Neuronal stem cell (in vitro differentiated cells): ENCODE data around the gene PTOV1.

ENCODE experiments used
- DNase-seq: peaks from one replicate; pipeline ENCODE4 v3.0.0-alpha.2; 2013; ENCODE audit warnings: low spot score
- H2AFZ ChIP-seq: one replicate; pipeline ENCODE4 v1.6.1; 2013; ENCODE audit warnings: mild to moderate bottlenecking, low read length, inconsistent platforms
- H2AK5ac ChIP-seq: 2 replicates; pipeline ENCODE4 v1.6.1; 2013; ENCODE audit warnings: low read depth, mild to moderate bottlenecking, inconsistent platforms, low read length, moderate library complexity, mixed read lengths
- H2BK120ac ChIP-seq: 2 replicates; pipeline ENCODE4 v1.6.1; 2013; ENCODE audit warnings: low read depth, mild to moderate bottlenecking, inconsistent platforms, low read length, moderate library complexity, mixed read lengths
- H2BK12ac ChIP-seq: one replicate; pipeline ENCODE4 v1.6.1; 2013; ENCODE audit warnings: low read length, inconsistent platforms
- H2BK15ac ChIP-seq: 2 replicates; pipeline ENCODE4 v1.6.1; 2013; ENCODE audit warnings: mild to moderate bottlenecking, low read length, inconsistent platforms, mixed read lengths
- H2BK5ac ChIP-seq: one replicate; pipeline ENCODE4 v1.6.1; 2013; ENCODE audit warnings: inconsistent platforms, mild to moderate bottlenecking, low read length, moderate library complexity
- H3K14ac ChIP-seq: one replicate; pipeline ENCODE4 v1.6.1; 2013; ENCODE audit warnings: low read length, inconsistent platforms
- H3K18ac ChIP-seq: 2 replicates; pipeline ENCODE4 v1.6.1; 2013; ENCODE audit warnings: low read length, inconsistent platforms
- H3K23ac ChIP-seq: 2 replicates; pipeline ENCODE4 v1.6.1; 2013; ENCODE audit warnings: low read depth, mild to moderate bottlenecking, mixed read lengths, low read length, inconsistent platforms; ENCODE audit not compliant: poor library complexity
- H3K27ac ChIP-seq: replicated peaks from 3 replicates; pipeline ENCODE4 v1.5.1; 2013; ENCODE audit warnings: low read length, inconsistent platforms
- H3K27me3 ChIP-seq, 3 experiments: 2 replicates each; pipeline ENCODE4 v1.6.1; 2013; ENCODE audit warnings: low read length in 3 of 3, mild to moderate bottlenecking in 2 of 3, inconsistent platforms in 1 of 3, low read depth in 1 of 3, mixed read lengths in 1 of 3, moderate library complexity in 1 of 3; ENCODE audit not compliant: control insufficient read depth in 3 of 3, insufficient read depth in 3 of 3
- H3K36me3 ChIP-seq, 2 donors: replicated peaks in 1 of 2; 2 replicates each; pipeline ENCODE4 v1.6.1; 2013; ENCODE audit warnings: low read length in 2 of 2; ENCODE audit not compliant: control insufficient read depth in 2 of 2, insufficient read depth in 2 of 2
- H3K4ac ChIP-seq: 2 replicates; pipeline ENCODE4 v1.6.1; 2013; ENCODE audit warnings: inconsistent platforms, mild to moderate bottlenecking, low read length, moderate library complexity
- H3K4me1 ChIP-seq, 2 donors: 1 replicate in 1 of 2; 2 replicates in 1 of 2; pipeline ENCODE4 v1.6.1; 2013; ENCODE audit warnings: low read length in 2 of 2, low read depth in 1 of 2; ENCODE audit not compliant: control insufficient read depth in 2 of 2, insufficient read depth in 1 of 2
- H3K4me2 ChIP-seq: one replicate; pipeline ENCODE4 v1.6.1; 2013; ENCODE audit warnings: mild to moderate bottlenecking, low read length, inconsistent platforms; ENCODE audit not compliant: insufficient read depth, poor library complexity, severe bottlenecking
- H3K4me3 ChIP-seq, 2 donors: 2 replicates each; pipeline ENCODE4 v1.5.1; 2013; ENCODE audit warnings: low read length in 2 of 2, mild to moderate bottlenecking in 2 of 2, inconsistent platforms in 1 of 2, moderate library complexity in 1 of 2
- H3K79me1 ChIP-seq: one replicate; pipeline ENCODE4 v1.6.1; 2013; ENCODE audit warnings: low read depth, mild to moderate bottlenecking, inconsistent platforms, low read length, moderate library complexity
- H3K9ac ChIP-seq: one replicate; pipeline ENCODE4 v1.6.1; 2013; ENCODE audit warnings: mild to moderate bottlenecking, low read depth, low read length, inconsistent platforms; ENCODE audit not compliant: poor library complexity
- H3K9me3 ChIP-seq, 2 donors: replicated peaks in 1 of 2; 2 replicates each; pipeline versions ENCODE3 to v1.6.1; 2013; ENCODE audit warnings: low read length in 2 of 2, mild to moderate bottlenecking in 2 of 2, inconsistent platforms in 1 of 2, low read depth in 1 of 2, mixed read lengths in 1 of 2, moderate library complexity in 1 of 2; ENCODE audit not compliant: control insufficient read depth in 2 of 2, insufficient read depth in 1 of 2
- H4K8ac ChIP-seq: one replicate; pipeline ENCODE4 v1.6.1; 2013; ENCODE audit warnings: low read depth, mild to moderate bottlenecking, inconsistent platforms, low read length, moderate library complexity
- H4K91ac ChIP-seq: one replicate; pipeline ENCODE4 v1.6.1; 2013; ENCODE audit warnings: low read length, low read depth, mild to moderate bottlenecking, inconsistent platforms; ENCODE audit not compliant: poor library complexity
- WGBS, 2 donors: extraction: QIAGEN DNeasy Blood & Tissue Kit; methylation state at CpG; one replicate each; pipeline ENCODE4 v1.1.7; 2013; ENCODE audit warnings: missing lambda C conversion rate in 2 of 2, mixed read lengths in 1 of 2; ENCODE audit not compliant: insufficient read length in 2 of 2, insufficient replicate concordance in 1 of 2; ENCODE audit errors: extremely low coverage in 2 of 2; 5-methylcytosine and 5-hydroxymethylcytosine counted together

PTOV1 gene

GRCh38 chr19:49877020-49877878 lies 26.3 kb downstream of the PTOV1 start, which contains the start of the genes AKT1S1 and TBC1D17:
Gene AKT1S1, minus strand, starts transcription at chr19:49877355. Its CDS starts 4,060 bp downstream, at chr19:49873295.
Gene TBC1D17, plus strand, starts transcription at chr19:49877702. Its CDS starts 22 bp downstream, at chr19:49877724.
- H3K23ac ChIP-seq, result peak within 1 kb of the TSS; percentile 98
- peak; percentile 100 for DNase-seq
- H3K9me3 ChIP-seq, result peaks cover 0 to 2% of the 10 kb centered on the region in 2 donors
- H3K14ac ChIP-seq, result peak within 1 kb of the TSS; percentile 92
- H2BK12ac ChIP-seq, result no peak within 1 kb of the TSS
- peak within 1 kb of the TSS; percentile 99 for H3K18ac ChIP-seq
- peak within 1 kb of the TSS; percentile 38 for H4K91ac ChIP-seq
- no CpG with 5 or more reads among the region's 61 CpGs for WGBS, 2 donors
- H2BK5ac ChIP-seq, result peak within 1 kb of the TSS; percentile 96
- H3K27me3 ChIP-seq, result no peaks in the 10 kb centered on the region
- H3K4ac ChIP-seq, result peak within 1 kb of the TSS; percentile 27
- H4K8ac ChIP-seq, result no peak within 1 kb of the TSS
- H2BK15ac ChIP-seq, result peak within 1 kb of the TSS; percentile 81
- H3K79me1 ChIP-seq, result peaks cover 17% of the 10 kb centered on the region
- peak within 1 kb of the TSS; percentile 95 for H3K27ac ChIP-seq
- H2BK120ac ChIP-seq, result peak within 1 kb of the TSS; percentile 52
- H3K36me3 ChIP-seq, result peaks cover 32 to 33% of the 10 kb centered on the region in 2 donors
- H2AFZ ChIP-seq, result peak within 1 kb of the TSS; percentile 93
- H3K9ac ChIP-seq, result peak within 1 kb of the TSS; percentile 100
- peak within 1 kb of the TSS; percentile 47 for H2AK5ac ChIP-seq
- H3K4me1 ChIP-seq, result peaks cover 10 to 12% of the 10 kb centered on the region in 2 donors
- peak within 1 kb of the TSS; percentile 86 to 93 for H3K4me3 ChIP-seq
- H3K4me2 ChIP-seq, result peak within 1 kb of the TSS; percentile 97

- Histone ChIP-seq H3K27me3 (no peaks in the 10 kb centered on the region), H2BK15ac (peak overlapping the region; percentile 81), H4K8ac (no peak overlapping the region), H3K9me3 (peaks cover 6 to 10% of the 10 kb centered on the region in 2 donors), H3K27ac (peak overlapping the region; percentile 95), H3K79me1 (peaks cover 20% of the 10 kb centered on the region), H3K23ac (peak overlapping the region; percentile 82), H3K14ac (peak overlapping the region; percentile 66), H2AK5ac (peak overlapping the region; percentile 47), H3K4me2 (peak overlapping the region; percentile 97), H3K4ac (no peak overlapping the region), H2AFZ (peak overlapping the region; percentile 93), H3K4me1 (peaks cover 10 to 12% of the 10 kb centered on the region in 2 donors), H3K4me3 (peak overlapping the region; percentile 86 to 93), H3K9ac (peak overlapping the region; percentile 97), H2BK120ac (peak overlapping the region; percentile 12), H4K91ac (no peak overlapping the region), H3K18ac (peak overlapping the region; percentile 99), H2BK5ac (peak overlapping the region; percentile 42), H3K36me3 (peaks cover 41 to 42% of the 10 kb centered on the region in 2 donors), H2BK12ac (no peak overlapping the region)
- no CpG with 5 or more reads among the region's 41 CpGs for WGBS, 2 donors
- peak; percentile 95 for DNase-seq
Measured at GRCh38 chr19:49877879-49878743, 27.2 kb downstream of the PTOV1 start.

GRCh38 chr19:49878744-49879070 lies 27.7 kb downstream of the PTOV1 start:
- peak overlapping the region; percentile 70 for H3K9ac ChIP-seq
- H3K4me2 ChIP-seq, result peak overlapping the region; percentile 97
- H3K18ac ChIP-seq, result no peak overlapping the region
- no peak overlapping the region for H4K8ac ChIP-seq
- no peak overlapping the region for H3K4ac ChIP-seq
- no peak overlapping the region for H2BK15ac ChIP-seq
- H2BK12ac ChIP-seq, result no peak overlapping the region
- no peak for DNase-seq
- H4K91ac ChIP-seq, result no peak overlapping the region
- no peaks in the 10 kb centered on the region for H3K27me3 ChIP-seq
- H3K36me3 ChIP-seq, result peaks cover 47 to 48% of the 10 kb centered on the region in 2 donors
- peak overlapping the region; percentile 42 for H2BK5ac ChIP-seq
- peak overlapping the region; percentile 86 to 93 for H3K4me3 ChIP-seq
- H3K23ac ChIP-seq, result no peak overlapping the region
- H3K79me1 ChIP-seq, result peaks cover 20% of the 10 kb centered on the region
- peak overlapping the region; percentile 47 for H2AK5ac ChIP-seq
- H3K4me1 ChIP-seq, result peaks cover 10 to 12% of the 10 kb centered on the region in 2 donors
- peaks cover 7 to 14% of the 10 kb centered on the region in 2 donors for H3K9me3 ChIP-seq
- WGBS, 2 donors, result no CpG with 5 or more reads among the region's 9 CpGs
- no peak overlapping the region for H3K27ac ChIP-seq
- H2AFZ ChIP-seq, result no peak overlapping the region
- H2BK120ac ChIP-seq, result peak overlapping the region; percentile 12
- H3K14ac ChIP-seq, result peak overlapping the region; percentile 66
